Heart right ventricle (tissue), 16 donors: Measurements from ENCODE around the gene CHMP5. TPM values are rescaled to one million over a fixed set of nuclear protein-coding genes. Genes with fewer than 3 reads are reported as not detected.

ENCODE experiments used
- ATAC-seq, 8 donors: fragments of 200-7000 bp; cut with Tn5 transposase; one replicate each; pipeline ENCODE4 v1.9.1; 2020; ENCODE audit warnings: mild to moderate bottlenecking in 8 of 8, moderate library complexity in 8 of 8, moderate number of reproducible peaks in 1 of 8
- DNase-seq, 2 donors: peaks; one replicate each; pipeline ENCODE4 v3.0.0-alpha.2; 2020
- H3K27ac ChIP-seq, 10 donors: fragments of 200-600 bp; sonication (generic) in 2 of 10; one replicate each; pipeline versions ENCODE4 v1.5.0 to v1.8.0; 2020 to 2022; ENCODE audit warnings: mild to moderate bottlenecking in 3 of 10
- H3K27me3 ChIP-seq, 7 donors: fragments of 200-600 bp; one replicate each; pipeline ENCODE4 v1.8.0; 2021 to 2022; ENCODE audit warnings: mild to moderate bottlenecking in 2 of 7
- H3K36me3 ChIP-seq, 9 donors: fragments of 200-600 bp; sonication (generic) in 1 of 9; one replicate each; pipeline versions ENCODE4 v1.5.0 to v1.8.0; 2020 to 2022; ENCODE audit warnings: mild to moderate bottlenecking in 2 of 9
- H3K4me1 ChIP-seq, 9 donors: fragments of 200-600 bp; sonication (generic) in 1 of 9; one replicate each; pipeline versions ENCODE4 v1.5.0 to v1.8.0; 2020 to 2022; ENCODE audit warnings: mild to moderate bottlenecking in 4 of 9
- H3K4me3 ChIP-seq, 10 donors: fragments of 200-600 bp; sonication (generic) in 2 of 10; one replicate each; pipeline versions ENCODE4 v1.5.0 to v1.8.0; 2020 to 2022; ENCODE audit warnings: mild to moderate bottlenecking in 7 of 10, moderate library complexity in 2 of 10
- H3K9me3 ChIP-seq, 11 donors: fragments of 200-600 bp in 10 of 11; sonication (generic) in 2 of 11; one replicate each; pipeline versions ENCODE4 v1.5.0 to v1.8.0; 2013 to 2022; ENCODE audit warnings: mild to moderate bottlenecking in 2 of 11, control low read depth in 1 of 11, moderate library complexity in 1 of 11
- WGBS, 2 donors: extraction: QIAGEN DNeasy Blood & Tissue Kit; methylation state at CpG; one replicate each; pipeline ENCODE4 v1.1.7; 2013; ENCODE audit warnings: inconsistent platforms in 1 of 2; 5-methylcytosine and 5-hydroxymethylcytosine counted together
- intact Hi-C, 10 donors: fragments of 100-400 bp; cut with DNase I; formaldehyde crosslinking; loops; one replicate each; pipeline versions ENCODE4 v1.11.1 to v1.14.2; 2022
- polyA plus RNA-seq, 2 donors: library from polyadenylated mRNA; stranded (reverse); fragments of 200-250 nt; gene quantifications; one replicate each; pipeline ENCODE4 v1.2.3, GENCODE V29; 2013
- total RNA-seq, 10 donors: library from RNA; stranded (reverse); fragmentation: NEBNext Ultra II Directional in 3 of 10; extraction: Animal tissue kit (Norgen Biotek cat#: 25700) in 3 of 10; gene quantifications; one replicate each; pipeline versions ENCODE4 v1.2.1 to v1.2.4, GENCODE V29; 2021 to 2023
- TF ChIP-seq, protein P1 (sequence below), 9 donors: fragments of 200-600 bp; sonication (generic) in 2 of 9; IDR thresholded peaks; one replicate each; pipeline versions ENCODE4 v1.5.0 to v1.8.0; 2021 to 2022; ENCODE audit warnings: antibody characterized with exemption in 9 of 9, mild to moderate bottlenecking in 5 of 9, moderate library complexity in 1 of 9
- donor health status: Arrhythmogenic right ventricular cardiomyopathy.
- donor health status: ischemic (EF 13 %, LVEDD 7.1; RV severe dilation, severe dysfunction).
- donor health status: healthy with polysubstance abuse.
- donor health status: DM: no; HTN: yes; CAD: no.
- donor health status: DM: no; HTN: no; CAD: no.
- donor health status: ischemic (EF 25% LVEDD 6.9; RV normal size, moderate dysfunction).
- donor health status: ischemic (EF 25% LVEDD 5.7; RV mildly dilated, moderate dysfunction).
- donor health status: healthy.
- donor health status: DM: yes; HTN: yes; CAD: no.
- donor health status: Ischemic cardiomyopathy.
- donor health status: ischemic (EF 35%, LVEDD 5.7; RV mildly dilated, moderate dysfunction).
- donor health status: nonischemic (EF 11% LVEDD 7.7; RV severe dilation, severe dysfunction).
- donor health status: DM: yes; HTN: yes; CAD: no.
- donor health status: PGD.
- donor health status: ischemic (EF 29% LVEDD 5.4; RV normal size, mild dysfunction).
- donor health status: nonischemic (EF 23%, LVEDD 6.1; RV moderate dilation, normal function).

CHMP5 gene
- total and polyA plus RNA-seq, 12 donors: 24.1 to 57.2 (median 53.5) TPM

GRCh38 chr9:33236571-33236970, 28.3 kb upstream of the CHMP5 start:
- H3K4me1 ChIP-seq: peaks cover 0 to 13% (median 9%) of the 10 kb centered on the region in 9 donors
- H3K27ac ChIP-seq: no peak overlapping the region
- intact Hi-C loops: no loop called here
- H3K9me3 ChIP-seq: no peaks in the 10 kb centered on the region
- ATAC-seq (no peak), DNase-seq (no peak)
- TF ChIP-seq, protein P1, sequence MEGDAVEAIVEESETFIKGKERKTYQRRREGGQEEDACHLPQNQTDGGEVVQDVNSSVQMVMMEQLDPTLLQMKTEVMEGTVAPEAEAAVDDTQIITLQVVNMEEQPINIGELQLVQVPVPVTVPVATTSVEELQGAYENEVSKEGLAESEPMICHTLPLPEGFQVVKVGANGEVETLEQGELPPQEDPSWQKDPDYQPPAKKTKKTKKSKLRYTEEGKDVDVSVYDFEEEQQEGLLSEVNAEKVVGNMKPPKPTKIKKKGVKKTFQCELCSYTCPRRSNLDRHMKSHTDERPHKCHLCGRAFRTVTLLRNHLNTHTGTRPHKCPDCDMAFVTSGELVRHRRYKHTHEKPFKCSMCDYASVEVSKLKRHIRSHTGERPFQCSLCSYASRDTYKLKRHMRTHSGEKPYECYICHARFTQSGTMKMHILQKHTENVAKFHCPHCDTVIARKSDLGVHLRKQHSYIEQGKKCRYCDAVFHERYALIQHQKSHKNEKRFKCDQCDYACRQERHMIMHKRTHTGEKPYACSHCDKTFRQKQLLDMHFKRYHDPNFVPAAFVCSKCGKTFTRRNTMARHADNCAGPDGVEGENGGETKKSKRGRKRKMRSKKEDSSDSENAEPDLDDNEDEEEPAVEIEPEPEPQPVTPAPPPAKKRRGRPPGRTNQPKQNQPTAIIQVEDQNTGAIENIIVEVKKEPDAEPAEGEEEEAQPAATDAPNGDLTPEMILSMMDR (IDR thresholded peaks at IDR 0.05): no peak
- 80 to 85% methylated on average over 3 of the region's 3 CpGs for WGBS, 2 donors
- no peaks in the 10 kb centered on the region for H3K36me3 ChIP-seq
- H3K27me3 ChIP-seq: no peaks in the 10 kb centered on the region
- H3K4me3 ChIP-seq: no peak overlapping the region

DNA sequence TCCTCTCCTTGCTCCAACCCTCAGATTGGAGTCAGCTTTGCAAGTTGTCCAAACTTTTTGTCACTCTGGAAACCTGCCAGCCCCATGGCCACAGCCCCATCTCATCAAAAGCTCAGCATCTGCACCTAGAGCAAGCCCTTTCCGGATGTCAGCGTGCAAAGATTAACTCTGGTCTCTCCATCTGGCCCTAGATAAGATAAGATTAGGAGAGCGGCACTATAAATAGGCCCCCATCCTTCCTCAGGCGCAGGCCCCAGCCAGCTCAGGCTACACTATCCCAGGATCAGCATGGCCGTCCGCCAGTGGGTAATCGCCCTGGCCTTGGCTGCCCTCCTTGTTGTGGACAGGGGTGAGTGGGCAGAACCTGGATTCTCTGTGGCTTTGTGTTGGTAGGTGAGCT, 24.9 kb upstream of the CHMP5 start, which contains the start of gene SPINK4:
SPINK4 (plus strand) TSS at position 247 of the 400 bp plus-strand sequence; CDS start at position 289, 42 bp downstream.
- H3K9me3 ChIP-seq: no peaks in the 10 kb centered on the region
- ATAC-seq (peak in 7 of 8 donors; percentile 46 to 77 (median 53)), DNase-seq (peak; percentile 30 to 40)
- H3K4me3 ChIP-seq: no peak within 1 kb of the TSS
- intact Hi-C loops: no loop called here
- H3K36me3 ChIP-seq: no peaks in the 10 kb centered on the region
- WGBS, 2 donors: 14 to 15% methylated on average over 7 of the region's 7 CpGs
- TF ChIP-seq, protein P1 (IDR thresholded peaks at IDR 0.05): no peak
- peaks cover 0 to 13% (median 9%) of the 10 kb centered on the region in 9 donors for H3K4me1 ChIP-seq
- no peaks in the 10 kb centered on the region for H3K27me3 ChIP-seq
- peak within 1 kb of the TSS in 2 of 10 donors; percentile 4 to 34 for H3K27ac ChIP-seq

- Histone ChIP-seq H3K27ac (no peak overlapping the region), H3K4me3 (no peak overlapping the region), H3K9me3 (no peaks in the 10 kb centered on the region), H3K27me3 (no peaks in the 10 kb centered on the region), H3K36me3 (no peaks in the 10 kb centered on the region), H3K4me1 (peaks cover 0 to 13% (median 9%) of the 10 kb centered on the region in 9 donors)
- intact Hi-C loops: no loop called here
- no peak for DNase-seq
- no peak for ATAC-seq
- TF ChIP-seq, protein P1 (IDR thresholded peaks at IDR 0.05): no peak
- 80 to 87% methylated on average over 5 of the region's 5 CpGs for WGBS, 2 donors
Measured at GRCh38 chr9:33241298-33241697, 23.6 kb upstream of the CHMP5 start.

DNA sequence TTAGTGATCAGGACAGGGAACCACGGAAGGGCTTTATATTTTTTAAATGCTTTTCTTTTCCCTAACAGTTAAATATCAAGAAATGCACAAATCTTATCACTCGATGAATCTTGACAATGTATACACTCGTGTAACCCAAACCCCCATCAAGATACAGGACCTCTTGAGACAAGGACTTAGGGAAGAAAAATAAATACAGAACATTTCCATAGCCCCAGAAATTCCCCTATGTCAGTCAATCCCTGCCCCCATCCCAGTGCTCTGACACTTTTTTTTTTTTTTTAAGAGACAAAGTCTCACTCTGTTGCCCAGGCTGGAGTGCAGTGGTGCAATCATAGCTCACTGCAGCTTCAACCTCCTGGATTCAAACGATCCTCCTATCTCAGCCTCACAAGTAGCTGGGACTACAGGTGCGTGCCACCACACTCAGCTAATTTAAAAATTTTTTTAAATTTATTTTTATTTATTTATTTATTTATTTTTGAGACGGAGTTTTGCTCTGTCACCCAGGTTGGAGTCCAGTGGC, 22.2 kb upstream of the CHMP5 start:
- 81 to 85% methylated on average over 6 of the region's 6 CpGs for WGBS, 2 donors
- intact Hi-C loops: no loop called here
- no peak for ATAC-seq

More for the DNA sequence above, 22.2 kb upstream of the CHMP5 start:
- no peaks in the 10 kb centered on the region for H3K27me3 ChIP-seq
- H3K9me3 ChIP-seq: no peaks in the 10 kb centered on the region
- TF ChIP-seq, protein P1 (IDR thresholded peaks at IDR 0.05): no peak
- H3K36me3 ChIP-seq: peaks cover 0 to 4% (median 0%) of the 10 kb centered on the region in 9 donors
- peaks cover 0 to 13% (median 9%) of the 10 kb centered on the region in 9 donors for H3K4me1 ChIP-seq
- H3K4me3 ChIP-seq: no peak overlapping the region
- DNase-seq: no peak
- no peak overlapping the region for H3K27ac ChIP-seq
